ENCODE measurements around the gene SSTR1.

GRCh38 chr14:38257507-38257906 lies 49.8 kb downstream of the SSTR1 start:
- TF ChIP-seq, protein P1, sequence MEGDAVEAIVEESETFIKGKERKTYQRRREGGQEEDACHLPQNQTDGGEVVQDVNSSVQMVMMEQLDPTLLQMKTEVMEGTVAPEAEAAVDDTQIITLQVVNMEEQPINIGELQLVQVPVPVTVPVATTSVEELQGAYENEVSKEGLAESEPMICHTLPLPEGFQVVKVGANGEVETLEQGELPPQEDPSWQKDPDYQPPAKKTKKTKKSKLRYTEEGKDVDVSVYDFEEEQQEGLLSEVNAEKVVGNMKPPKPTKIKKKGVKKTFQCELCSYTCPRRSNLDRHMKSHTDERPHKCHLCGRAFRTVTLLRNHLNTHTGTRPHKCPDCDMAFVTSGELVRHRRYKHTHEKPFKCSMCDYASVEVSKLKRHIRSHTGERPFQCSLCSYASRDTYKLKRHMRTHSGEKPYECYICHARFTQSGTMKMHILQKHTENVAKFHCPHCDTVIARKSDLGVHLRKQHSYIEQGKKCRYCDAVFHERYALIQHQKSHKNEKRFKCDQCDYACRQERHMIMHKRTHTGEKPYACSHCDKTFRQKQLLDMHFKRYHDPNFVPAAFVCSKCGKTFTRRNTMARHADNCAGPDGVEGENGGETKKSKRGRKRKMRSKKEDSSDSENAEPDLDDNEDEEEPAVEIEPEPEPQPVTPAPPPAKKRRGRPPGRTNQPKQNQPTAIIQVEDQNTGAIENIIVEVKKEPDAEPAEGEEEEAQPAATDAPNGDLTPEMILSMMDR (conservative IDR thresholded peaks at IDR 0.05; ENCODE audit: low read depth, low read length) = no peak
- TF ChIP-seq EZH2phosphoT487 (IDR thresholded peaks at IDR 0.05; ENCODE audit: borderline replicate concordance, low read length) (no peak), EZH2 (IDR thresholded peaks at IDR 0.05; ENCODE audit: low read length, unreplicated experiment) (no peak)

All from PC-3 (cell line).